Small intestine (tissue), 7 donors: Measurements from ENCODE around the gene CREBZF. TPM values are rescaled to one million over a fixed set of nuclear protein-coding genes. Genes with fewer than 3 reads are reported as not detected.
"Not testable (repeated sequence)": the region's sequence is repeated elsewhere in the genome, so short reads cannot be mapped to it uniquely, and the experiment has no call there.

Experiments used
- DNase-seq, 2 donors: peaks; one replicate each; pipeline versions ENCODE4 v3.0.0 to v3.0.0-alpha.2; 2013
- FAIRE-seq: peaks from 2 replicates; lab custom pipeline; 2012; peaks lifted over from hg19 to GRCh38; lab: Jason Lieb, UNC
- H3K27ac ChIP-seq, 3 donors: one replicate each; pipeline ENCODE4 v1.5.1; 2013; ENCODE audit warnings: low read length in 2 of 3, mild to moderate bottlenecking in 2 of 3, control low read depth in 1 of 3, inconsistent platforms in 1 of 3, low read depth in 1 of 3, moderate library complexity in 1 of 3
- H3K27me3 ChIP-seq, 3 donors: one replicate each; pipeline ENCODE4 v1.6.1; 2013; ENCODE audit warnings: low read length in 3 of 3, inconsistent platforms in 1 of 3; ENCODE audit not compliant: control insufficient read depth in 3 of 3, insufficient read depth in 3 of 3
- H3K36me3 ChIP-seq, 3 donors: one replicate each; pipeline ENCODE4 v1.6.1; 2013; ENCODE audit warnings: low read length in 3 of 3, inconsistent platforms in 1 of 3, low read depth in 1 of 3, mild to moderate bottlenecking in 1 of 3, moderate library complexity in 1 of 3; ENCODE audit not compliant: control insufficient read depth in 3 of 3, insufficient read depth in 2 of 3
- H3K4me1 ChIP-seq, 3 donors: one replicate each; pipeline ENCODE4 v1.6.1; 2013; ENCODE audit warnings: low read length in 2 of 3, inconsistent platforms in 1 of 3, low read depth in 1 of 3, mild to moderate bottlenecking in 1 of 3, moderate library complexity in 1 of 3; ENCODE audit not compliant: control insufficient read depth in 3 of 3, insufficient read depth in 2 of 3
- H3K4me3 ChIP-seq, 3 donors: one replicate each; pipeline ENCODE4 v1.5.1; 2013; ENCODE audit warnings: low read length in 3 of 3, control low read depth in 1 of 3, inconsistent platforms in 1 of 3, low read depth in 1 of 3, mild to moderate bottlenecking in 1 of 3, moderate library complexity in 1 of 3
- H3K9me3 ChIP-seq, 2 donors: one replicate each; pipeline ENCODE4 v1.6.1; 2013; ENCODE audit warnings: low read depth in 1 of 2, low read length in 1 of 2; ENCODE audit not compliant: control insufficient read depth in 2 of 2, insufficient read depth in 1 of 2
- WGBS, 3 donors: extraction: QIAGEN DNeasy Blood & Tissue Kit; methylation state at CpG; one replicate each; pipeline ENCODE4 v1.1.7; 2013; 5-methylcytosine and 5-hydroxymethylcytosine counted together
- polyA plus RNA-seq, 4 donors: library from polyadenylated mRNA; stranded (reverse) in 3 of 4; unstranded in 1 of 4; fragments of 200-250 nt in 3 of 4; fragments of 120-200 nt in 1 of 4; gene quantifications; one replicate each; pipeline versions ENCODE4 v1.2.1 to v1.2.3, GENCODE V29; 2013
- donor health status: healthy with polysubstance abuse.
- donor health status: control.
- donor health status: control.
- donor health status: Bipolar disorder and iron deficiency.
- donor health status: healthy.

Gene CREBZF
- polyA plus RNA-seq, 4 donors, result 13.0 to 78.6 (median 17.7) TPM

- Histone ChIP-seq H3K36me3 (no peaks in the 10 kb centered on the region), H3K4me3 (no peak overlapping the region), H3K27me3 (no peaks in the 10 kb centered on the region), H3K27ac (peak overlapping the region in 2 of 3 donors; percentile 14 to 99), H3K9me3 (no peaks in the 10 kb centered on the region), H3K4me1 (peaks cover 0 to 5% (median 2%) of the 10 kb centered on the region in 3 donors)
- 14 to 52% (median 33%) methylated on average over 5 of the region's 5 CpGs for WGBS, 3 donors
- DNase-seq (peak; percentile 55 to 80), FAIRE-seq (no peak)
Observed at GRCh38 chr11:85665733-85666132, 804 bp upstream of the CREBZF start.

GRCh38 chr11:85663753-85664614 is 945 bp downstream of the CREBZF start:
- Histone ChIP-seq H3K27me3 (no peaks in the 10 kb centered on the region), H3K27ac (peak overlapping the region; percentile 96 to 99 (median 99)), H3K36me3 (no peaks in the 10 kb centered on the region), H3K4me1 (peaks cover 0 to 5% (median 2%) of the 10 kb centered on the region in 3 donors), H3K9me3 (no peaks in the 10 kb centered on the region), H3K4me3 (peak overlapping the region; percentile 80 to 99 (median 81))
- FAIRE-seq (no peak), DNase-seq (peak; percentile 84 to 93)
- 0 to 1% (median 0%) methylated on average over 62 to 73 of the region's 73 CpGs for WGBS, 3 donors

GRCh38 chr11:85663080-85663752 is 1.7 kb downstream of the CREBZF start:
- Histone ChIP-seq H3K27ac (peak overlapping the region in 2 of 3 donors; percentile 99), H3K4me1 (peaks cover 0 to 5% (median 2%) of the 10 kb centered on the region in 3 donors), H3K27me3 (no peaks in the 10 kb centered on the region), H3K4me3 (peak overlapping the region; percentile 80 to 99 (median 81)), H3K9me3 (no peaks in the 10 kb centered on the region), H3K36me3 (peaks cover 0 to 1% (median 0%) of the 10 kb centered on the region in 3 donors)
- no peak for FAIRE-seq
- WGBS, 3 donors, result 1 to 3% (median 2%) methylated on average over 10 of the region's 10 CpGs
- no peak for DNase-seq

GRCh38 chr11:85661972-85662664 is 2.8 kb downstream of the CREBZF start:
- Histone ChIP-seq H3K27me3 (no peaks in the 10 kb centered on the region), H3K4me1 (peaks cover 0 to 5% (median 2%) of the 10 kb centered on the region in 3 donors), H3K9me3 (no peaks in the 10 kb centered on the region), H3K27ac (no peak overlapping the region), H3K4me3 (peak overlapping the region in 2 of 3 donors; percentile 37 to 99), H3K36me3 (peaks cover 0 to 1% (median 1%) of the 10 kb centered on the region in 3 donors)
- FAIRE-seq, result no peak
- WGBS, 3 donors, result 1 to 7% (median 2%) methylated on average over 4 of the region's 4 CpGs
- DNase-seq, result no peak

GRCh38 chr11:85658180-85658579 is 6.7 kb downstream of the CREBZF start:
- DNase-seq (no peak), FAIRE-seq (no peak)
- Histone ChIP-seq H3K4me1 (peaks cover 0 to 2% (median 2%) of the 10 kb centered on the region in 3 donors), H3K36me3 (peaks cover 1 to 4% (median 3%) of the 10 kb centered on the region in 3 donors), H3K27me3 (no peaks in the 10 kb centered on the region), H3K27ac (no peak overlapping the region), H3K9me3 (no peaks in the 10 kb centered on the region), H3K4me3 (no peak overlapping the region)
- 17 to 45% (median 33%) methylated on average over 1 of the region's 1 CpG for WGBS, 3 donors

GRCh38 chr11:85656777-85657176 is 8.2 kb downstream of the CREBZF start:
- DNase-seq (no peak), FAIRE-seq (no peak)
- H3K27me3 ChIP-seq, result no peaks in the 10 kb centered on the region
- peaks cover 1 to 6% (median 3%) of the 10 kb centered on the region in 3 donors for H3K36me3 ChIP-seq
- no peak overlapping the region for H3K27ac ChIP-seq
- peaks cover 0 to 2% (median 0%) of the 10 kb centered on the region in 3 donors for H3K4me1 ChIP-seq
- no peak overlapping the region for H3K4me3 ChIP-seq
- H3K9me3 ChIP-seq, result no peaks in the 10 kb centered on the region
- 71 to 91% (median 79%) methylated on average over 1 of the region's 1 CpG for WGBS, 3 donors

GRCh38 chr11:85654343-85654742 is 10.6 kb downstream of the CREBZF start:
- WGBS, 3 donors, result 95 to 99% (median 97%) methylated on average over 3 to 4 of the region's 4 CpGs
- H3K36me3 ChIP-seq, H3K9me3 ChIP-seq, FAIRE-seq, H3K27me3 ChIP-seq, H3K4me3 ChIP-seq, H3K27ac ChIP-seq, H3K4me1 ChIP-seq, DNase-seq: not testable (repeated sequence)
